PC-3 (cell line): ENCODE measurements around the gene HPS5. TPM values are rescaled to one million over a fixed set of nuclear protein-coding genes. Genes with fewer than 3 reads are reported as not detected.

Source experiments
- ATAC-seq: fragments of 200-7000 bp; cut with Tn5 transposase; 2 replicates; pipeline ENCODE4 v1.9.1; 2020; ENCODE audit warnings: mild to moderate bottlenecking, moderate library complexity
- BruUV-seq: library from RNA; stranded (reverse); fragments of 400-500 nt; replicated peaks from 2 replicates; lab custom pipeline; 2021; lab: Mats Ljungman, UMichigan
- CTCF ChIA-PET: fragments of 300-600 bp; sonication (Branson Sonifier 250); formaldehyde crosslinking; loops from one replicate; lab custom pipeline; 2022; ENCODE audit warnings: antibody characterized with exemption; lab: Charles Lee
- POLR2A ChIA-PET: fragments of 300-600 bp; sonication (Branson Sonifier 250); formaldehyde crosslinking; loops from one replicate; lab custom pipeline; 2022; ENCODE audit warnings: antibody characterized with exemption; ENCODE audit not compliant: unreplicated experiment; lab: Charles Lee
- DNase-seq: peaks from one replicate; pipeline ENCODE4 v3.0.0-alpha.2; 2015
- H2AFZ ChIP-seq: fragments of 300-600 bp; sonication (generic); 2 replicates; pipeline ENCODE4 v1.6.0; 2016; ENCODE audit warnings: antibody characterized with exemption, low read length
- H3F3A ChIP-seq: fragments of 300-600 bp; sonication (generic); one replicate; pipeline ENCODE4 v1.6.0; 2017; ENCODE audit warnings: antibody characterized with exemption, low read length, control low read depth, mild to moderate bottlenecking; ENCODE audit not compliant: unreplicated experiment
- H3K27ac ChIP-seq: fragments of 300-600 bp; sonication (generic); 2 replicates; pipeline ENCODE4 v1.5.1; 2016; ENCODE audit warnings: mild to moderate bottlenecking, low read length
- H3K27me3 ChIP-seq: fragments of 300-600 bp; sonication (generic); 2 replicates; pipeline ENCODE4 v1.6.1; 2016; ENCODE audit warnings: low read length, mixed read lengths
- H3K36me3 ChIP-seq: fragments of 300-600 bp; sonication (generic); 2 replicates; pipeline ENCODE4 v1.6.1; 2016; ENCODE audit warnings: low read depth, mixed run types, low read length, mixed read lengths
- H3K4me1 ChIP-seq: fragments of 300-600 bp; sonication (generic); 2 replicates; pipeline ENCODE4 v1.5.1; 2016; ENCODE audit warnings: low read length; ENCODE audit not compliant: insufficient read depth
- H3K4me2 ChIP-seq: fragments of 300-600 bp; sonication (generic); 2 replicates; pipeline ENCODE4 v1.6.0; 2016; ENCODE audit warnings: low read length
- H3K4me3 ChIP-seq: fragments of 300-600 bp; sonication (generic); 2 replicates; pipeline ENCODE4 v1.5.1; 2016; ENCODE audit warnings: mild to moderate bottlenecking, low read length, mixed read lengths
- H3K79me2 ChIP-seq: fragments of 300-600 bp; sonication (generic); 2 replicates; pipeline ENCODE4 v1.6.1; 2017; ENCODE audit warnings: low read length, mixed read lengths
- H3K9ac ChIP-seq: fragments of 300-600 bp; sonication (generic); 2 replicates; pipeline ENCODE4 v1.6.0; 2016; ENCODE audit warnings: mild to moderate bottlenecking, low read length
- H3K9me2 ChIP-seq: fragments of 300-600 bp; sonication (generic); replicated peaks from 2 replicates; pipeline ENCODE4 v1.6.1; 2016; ENCODE audit warnings: mixed run types, low read length, mixed read lengths
- H3K9me3 ChIP-seq: fragments of 300-600 bp; sonication (generic); 2 replicates; pipeline ENCODE4 v1.6.1; 2016; ENCODE audit warnings: low read length, mixed read lengths
- H4K20me1 ChIP-seq: fragments of 300-600 bp; sonication (generic); 2 replicates; pipeline ENCODE4 v1.6.1; 2016; ENCODE audit warnings: low read length, mixed read lengths
- EZH2 ChIP-seq: fragments of 300-600 bp; sonication (generic); IDR thresholded peaks from one replicate; pipeline ENCODE4 v1.6.1; 2017; ENCODE audit warnings: antibody characterized with exemption, mild to moderate bottlenecking, low read length; ENCODE audit not compliant: unreplicated experiment
- EZH2phosphoT487 ChIP-seq: fragments of 300-600 bp; sonication (generic); IDR thresholded peaks from 2 replicates; pipeline ENCODE4 v1.6.1; 2018; ENCODE audit warnings: mild to moderate bottlenecking, antibody characterized with exemption, low read length, borderline replicate concordance
- intact Hi-C: fragments of 100-400 bp; cut with micrococcal nuclease; formaldehyde crosslinking; loops from 2 replicates; pipeline ENCODE4 v1.9.0; 2023
- total RNA-seq: library from RNA; depleted of rRNA; stranded (reverse); fragments of >200 nt; gene quantifications from 2 replicates; pipeline ENCODE4 v1.2.3, GENCODE V29; 2014
- TF ChIP-seq, protein P1 (sequence below): fragments of 300-600 bp; sonication (generic); conservative IDR thresholded peaks from 2 replicates; pipeline ENCODE4 v1.5.1; 2017; ENCODE audit warnings: antibody characterized with exemption, low read depth, mild to moderate bottlenecking, low read length

Gene HPS5
- total RNA-seq, 1 experiment from 2014 or later = 15.2 TPM

DNA sequence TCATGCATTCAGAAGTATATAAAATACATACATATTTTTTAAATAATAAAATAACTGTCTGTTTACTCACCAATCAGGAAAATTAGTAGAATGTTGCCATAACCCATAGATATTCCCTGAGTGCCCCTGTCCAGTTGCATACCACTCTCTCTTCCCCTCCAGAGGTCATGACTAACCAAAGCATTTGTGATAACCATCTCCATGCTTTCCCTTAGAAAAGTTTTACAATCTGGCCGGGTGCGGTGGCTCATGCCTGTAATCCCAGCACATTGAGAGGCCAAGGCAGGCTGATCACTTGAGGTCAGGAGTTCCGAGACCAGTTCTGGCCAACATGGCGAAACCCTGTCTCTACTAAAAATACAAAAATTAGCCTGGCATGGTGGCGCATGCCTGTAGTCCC is 39.2 kb upstream of the HPS5 start:
- Histone ChIP-seq H3K27me3 (no peaks in the 10 kb centered on the region), H2AFZ (no peak overlapping the region), H3K36me3 (peaks cover 25% of the 10 kb centered on the region; the same call in 1 of the 2 replicates), H4K20me1 (no peaks in the 10 kb centered on the region), H3K4me2 (no peak overlapping the region), H3F3A (no peaks in the 10 kb centered on the region), H3K9me3 (no peaks in the 10 kb centered on the region), H3K4me1 (no peaks in the 10 kb centered on the region), H3K79me2 (no peaks in the 10 kb centered on the region), H3K9me2 (no peaks in the 10 kb centered on the region), H3K27ac (no peak overlapping the region), H3K4me3 (no peak overlapping the region), H3K9ac (no peak overlapping the region)
- POLR2A ChIA-PET = no interaction called here
- no TSS peak for BruUV-seq
- ATAC-seq (no peak), DNase-seq (no peak)
- TF ChIP-seq EZH2phosphoT487 (no peak), EZH2 (no peak)
- TF ChIP-seq, protein P1, sequence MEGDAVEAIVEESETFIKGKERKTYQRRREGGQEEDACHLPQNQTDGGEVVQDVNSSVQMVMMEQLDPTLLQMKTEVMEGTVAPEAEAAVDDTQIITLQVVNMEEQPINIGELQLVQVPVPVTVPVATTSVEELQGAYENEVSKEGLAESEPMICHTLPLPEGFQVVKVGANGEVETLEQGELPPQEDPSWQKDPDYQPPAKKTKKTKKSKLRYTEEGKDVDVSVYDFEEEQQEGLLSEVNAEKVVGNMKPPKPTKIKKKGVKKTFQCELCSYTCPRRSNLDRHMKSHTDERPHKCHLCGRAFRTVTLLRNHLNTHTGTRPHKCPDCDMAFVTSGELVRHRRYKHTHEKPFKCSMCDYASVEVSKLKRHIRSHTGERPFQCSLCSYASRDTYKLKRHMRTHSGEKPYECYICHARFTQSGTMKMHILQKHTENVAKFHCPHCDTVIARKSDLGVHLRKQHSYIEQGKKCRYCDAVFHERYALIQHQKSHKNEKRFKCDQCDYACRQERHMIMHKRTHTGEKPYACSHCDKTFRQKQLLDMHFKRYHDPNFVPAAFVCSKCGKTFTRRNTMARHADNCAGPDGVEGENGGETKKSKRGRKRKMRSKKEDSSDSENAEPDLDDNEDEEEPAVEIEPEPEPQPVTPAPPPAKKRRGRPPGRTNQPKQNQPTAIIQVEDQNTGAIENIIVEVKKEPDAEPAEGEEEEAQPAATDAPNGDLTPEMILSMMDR = no peak
- CTCF ChIA-PET = no interaction called here
- intact Hi-C loops = no loop called here

DNA sequence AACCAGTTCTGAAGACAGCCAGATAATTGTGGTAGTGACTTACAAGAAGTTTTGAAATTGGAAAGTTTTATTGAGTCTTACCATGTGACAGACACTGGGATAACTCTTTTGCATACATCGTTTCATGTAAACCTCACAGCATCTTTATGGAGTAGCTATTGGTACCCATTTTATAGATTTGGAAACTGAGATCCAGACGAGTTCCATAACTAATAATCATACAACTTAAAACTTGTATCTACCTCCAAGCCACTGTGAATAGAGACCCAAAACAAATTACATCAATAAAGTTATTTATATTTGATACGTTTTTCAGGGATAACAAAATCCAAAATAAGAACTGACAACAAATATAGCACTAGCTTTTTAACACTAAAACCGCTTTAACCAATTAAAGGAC is 36.7 kb upstream of the HPS5 start:
- Histone ChIP-seq H4K20me1 (no peaks in the 10 kb centered on the region), H3K9me3 (no peaks in the 10 kb centered on the region), H3K4me2 (no peak overlapping the region), H3K79me2 (no peaks in the 10 kb centered on the region), H3K9me2 (no peaks in the 10 kb centered on the region), H3K4me1 (no peaks in the 10 kb centered on the region), H3K27me3 (no peaks in the 10 kb centered on the region), H3K27ac (no peak overlapping the region), H3K36me3 (peaks cover 18% of the 10 kb centered on the region; the same call in 1 of the 2 replicates), H3F3A (no peaks in the 10 kb centered on the region), H3K9ac (no peak overlapping the region), H3K4me3 (no peak overlapping the region), H2AFZ (no peak overlapping the region)
- CTCF ChIA-PET = no interaction called here
- POLR2A ChIA-PET = no interaction called here
- TF ChIP-seq EZH2phosphoT487 (no peak), EZH2 (no peak)
- TF ChIP-seq, protein P1 = no peak
- intact Hi-C loops = no loop called here
- no TSS peak for BruUV-seq
- DNase-seq (no peak), ATAC-seq (no peak)

DNA sequence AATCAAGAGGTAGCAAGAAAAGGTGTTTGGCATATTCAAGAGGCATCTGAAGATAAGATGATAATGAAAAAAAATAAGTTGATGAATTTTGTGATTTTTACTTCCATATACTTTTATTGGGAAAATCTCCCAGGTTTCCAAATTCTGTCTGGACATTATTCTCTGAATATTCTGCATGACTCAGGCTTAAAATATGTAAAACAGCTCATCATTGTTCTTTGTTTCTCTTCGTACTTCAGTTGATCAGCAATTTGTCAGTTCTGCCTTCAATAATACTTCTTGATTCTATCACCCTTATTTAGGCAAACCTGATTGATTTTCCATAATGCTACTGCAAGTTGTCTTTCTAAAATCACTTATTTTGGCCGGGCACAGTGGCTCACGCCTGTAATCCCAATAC is 30.6 kb upstream of the HPS5 start:
- Histone ChIP-seq H3F3A (no peaks in the 10 kb centered on the region), H3K4me1 (peaks cover 16% of the 10 kb centered on the region), H3K4me3 (no peak overlapping the region), H3K9me3 (no peaks in the 10 kb centered on the region), H3K9ac (no peak overlapping the region), H3K27me3 (no peaks in the 10 kb centered on the region), H3K27ac (no peak overlapping the region), H2AFZ (no peak overlapping the region), H3K36me3 (peaks cover 24% of the 10 kb centered on the region), H3K4me2 (no peak overlapping the region), H3K9me2 (no peaks in the 10 kb centered on the region), H4K20me1 (no peaks in the 10 kb centered on the region), H3K79me2 (no peaks in the 10 kb centered on the region)
- ChIA-PET CTCF (no interaction called here), POLR2A (no interaction called here)
- DNase-seq (peak; percentile 48), ATAC-seq (no peak)
- no peak for TF ChIP-seq EZH2
- TF ChIP-seq EZH2phosphoT487 = no peak
- TF ChIP-seq, protein P1 = no peak
- intact Hi-C loops = loop anchor here (5.0 kb wide), 1 partner anchor 45 kb away; no protein-coding TSS in a partner anchor
- no TSS peak for BruUV-seq
